Endometrium (tissue), 2 donors: Measurements from ENCODE around the gene IFT57.
"Not testable (repeated sequence)": the region's sequence is repeated elsewhere in the genome, so short reads cannot be mapped to it uniquely, and the experiment has no call there.

Experiments
- FAIRE-seq: peaks from 2 replicates; lab custom pipeline; 2012; peaks lifted over from hg19 to GRCh38; lab: Jason Lieb, UNC
- donor health status: control.
- donor health status: control.

Gene IFT57, protein sequence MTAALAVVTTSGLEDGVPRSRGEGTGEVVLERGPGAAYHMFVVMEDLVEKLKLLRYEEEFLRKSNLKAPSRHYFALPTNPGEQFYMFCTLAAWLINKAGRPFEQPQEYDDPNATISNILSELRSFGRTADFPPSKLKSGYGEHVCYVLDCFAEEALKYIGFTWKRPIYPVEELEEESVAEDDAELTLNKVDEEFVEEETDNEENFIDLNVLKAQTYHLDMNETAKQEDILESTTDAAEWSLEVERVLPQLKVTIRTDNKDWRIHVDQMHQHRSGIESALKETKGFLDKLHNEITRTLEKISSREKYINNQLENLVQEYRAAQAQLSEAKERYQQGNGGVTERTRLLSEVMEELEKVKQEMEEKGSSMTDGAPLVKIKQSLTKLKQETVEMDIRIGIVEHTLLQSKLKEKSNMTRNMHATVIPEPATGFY

GRCh38 chr3:108221911-108222852 is at the start of gene IFT57:
Gene IFT57 (minus strand): TSS chr3:108222424. CDS start chr3:108222322, 102 bp downstream.
- FAIRE-seq, result peak; percentile 82

DNA sequence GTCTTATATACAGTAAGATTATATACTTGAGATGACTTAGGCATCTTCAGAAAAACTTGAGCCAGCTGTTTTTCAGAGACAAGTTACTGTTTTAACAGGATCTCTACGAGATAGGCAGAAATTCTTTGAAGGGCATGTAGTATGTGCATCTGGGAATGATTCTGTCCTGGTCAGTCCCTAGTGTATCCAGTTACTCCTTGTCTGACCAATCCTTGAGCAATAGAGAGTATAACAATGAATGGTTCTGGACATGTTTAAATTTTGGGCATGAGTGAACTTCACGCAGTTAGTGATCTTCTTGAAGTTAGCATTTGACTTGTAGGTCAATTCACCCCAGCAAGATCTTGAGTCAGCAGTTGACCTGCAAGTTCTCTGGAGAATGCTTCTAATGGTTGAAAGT is 49.4 kb upstream of the IFT57 start:
- FAIRE-seq, result no peak

GRCh38 chr3:108268235-108268634 is 46.0 kb upstream of the IFT57 start:
- FAIRE-seq, result not testable (repeated sequence)

DNA sequence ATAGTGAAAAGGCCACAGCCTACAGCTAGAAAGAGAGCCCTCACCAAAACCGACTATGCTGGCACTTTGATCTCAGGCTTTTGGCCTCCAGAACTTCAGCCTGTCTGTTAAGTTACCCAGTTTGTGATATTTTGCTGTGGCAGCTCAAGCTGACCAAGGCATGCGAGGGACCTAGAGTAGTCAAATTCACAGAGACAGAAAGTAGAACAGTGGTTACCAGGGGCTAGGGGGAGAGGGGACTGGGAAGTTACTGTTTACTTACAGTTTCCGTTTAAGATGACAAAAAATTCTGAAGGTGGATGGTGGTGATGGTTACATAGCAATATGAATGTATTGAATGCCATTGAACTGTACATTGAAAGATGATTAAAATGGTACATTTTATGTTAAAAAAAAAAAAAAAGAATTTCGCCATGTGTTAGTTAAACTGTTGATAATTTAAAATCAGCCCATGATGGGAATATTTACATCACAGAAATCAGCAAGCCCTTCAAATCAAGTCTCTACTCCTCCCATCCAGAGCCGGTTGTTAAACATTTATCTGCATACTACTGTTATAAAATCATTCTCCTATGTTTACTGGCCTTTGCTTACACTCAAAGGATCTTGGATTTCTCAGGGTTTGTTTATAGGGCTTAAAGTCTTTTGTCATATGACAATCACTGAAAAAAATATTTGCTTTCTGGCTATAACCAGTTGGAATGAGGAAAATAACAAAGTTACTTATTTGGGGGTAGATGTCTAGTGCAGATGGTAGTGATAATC is 42.5 kb upstream of the IFT57 start:
- FAIRE-seq, result not testable (repeated sequence)

DNA sequence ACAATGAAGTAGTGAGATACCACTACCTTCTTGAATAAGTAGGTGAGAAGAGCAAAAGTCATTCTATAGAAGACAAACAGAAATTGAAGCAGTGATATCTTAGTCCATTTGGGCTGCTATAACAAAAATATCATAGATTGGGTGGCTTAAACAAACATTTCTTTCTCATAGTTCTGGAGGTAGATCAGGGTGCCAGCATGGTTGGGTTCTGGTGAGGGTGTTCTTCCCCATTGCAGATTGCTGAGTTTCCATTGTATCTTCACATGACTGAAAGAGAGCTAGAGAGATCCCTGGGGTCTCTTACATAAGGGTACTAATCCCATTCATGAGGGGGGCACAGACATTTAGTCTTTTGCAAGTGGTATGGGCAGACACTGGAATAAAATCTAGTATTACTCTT is 32.9 kb upstream of the IFT57 start:
- FAIRE-seq, result no peak

- FAIRE-seq, result no peak
Observed at GRCh38 chr3:108251844-108252243, 29.6 kb upstream of the IFT57 start.

GRCh38 chr3:108251265-108251664 is 29.0 kb upstream of the IFT57 start:
- FAIRE-seq, result no peak

DNA sequence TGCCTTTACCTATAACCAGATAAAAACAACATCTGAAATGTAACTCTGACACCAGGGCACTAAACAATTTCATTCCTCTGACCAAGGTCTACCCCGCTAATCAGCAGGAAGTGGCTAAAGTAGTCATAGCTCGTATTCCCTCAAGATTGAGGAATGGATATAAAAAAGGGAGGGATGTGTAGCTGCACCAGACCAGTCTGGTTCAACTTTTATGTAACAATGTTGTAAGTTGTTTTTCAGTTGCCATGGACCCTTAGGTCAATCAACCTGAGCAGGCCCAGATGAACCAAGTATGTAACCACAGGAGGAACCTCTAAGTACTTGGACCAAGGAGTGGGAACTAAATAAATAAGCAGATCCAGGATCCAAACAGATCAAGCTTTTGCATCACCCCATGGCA is 28.4 kb upstream of the IFT57 start:
- FAIRE-seq, result no peak

DNA sequence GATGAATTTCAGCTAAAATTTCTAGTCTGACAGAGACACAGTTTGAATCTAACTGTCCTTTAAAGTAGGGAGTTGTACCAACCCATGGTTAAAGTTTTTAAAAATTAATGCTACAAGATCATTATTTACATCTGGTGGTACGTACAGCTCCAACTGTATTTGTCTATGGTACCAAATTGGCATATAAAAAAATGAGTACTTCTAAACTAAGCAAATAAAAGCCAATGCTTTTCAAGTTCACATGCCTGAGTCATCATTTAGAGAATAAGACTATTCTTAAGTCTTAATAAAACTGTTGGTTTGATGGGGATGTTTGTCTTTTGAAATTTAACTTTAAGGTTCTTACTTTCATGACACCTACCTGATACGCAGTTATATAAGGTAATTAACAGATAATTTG is 21.0 kb upstream of the IFT57 start:
- FAIRE-seq, result no peak

- no peak for FAIRE-seq
Observed at GRCh38 chr3:108242776-108243175, 20.6 kb upstream of the IFT57 start.

GRCh38 chr3:108241721-108242120 is 19.5 kb upstream of the IFT57 start:
- no peak for FAIRE-seq

DNA sequence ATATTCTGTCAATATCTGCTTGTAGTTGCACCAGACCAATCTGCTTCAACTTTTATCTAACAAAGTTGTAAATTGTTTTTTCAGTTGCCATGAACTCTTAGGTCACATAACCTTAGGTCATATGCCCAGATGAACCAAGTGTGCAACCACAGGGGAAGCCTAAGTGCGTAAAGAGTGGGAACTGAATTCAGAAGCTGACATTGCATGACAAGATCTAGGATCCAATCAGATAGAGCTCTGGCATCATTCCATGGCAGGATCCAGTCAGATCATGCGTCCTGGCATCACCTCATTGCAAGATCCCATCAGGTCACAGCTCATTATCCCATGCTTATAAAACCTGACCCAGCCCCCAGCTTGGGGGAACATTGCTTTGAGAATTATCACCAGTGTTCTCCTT is 18.9 kb upstream of the IFT57 start:
- no peak for FAIRE-seq

- FAIRE-seq, result no peak
Observed at GRCh38 chr3:108239082-108239481, 16.9 kb upstream of the IFT57 start.

- no peak for FAIRE-seq
Observed at GRCh38 chr3:108235290-108235689, 13.1 kb upstream of the IFT57 start.

DNA sequence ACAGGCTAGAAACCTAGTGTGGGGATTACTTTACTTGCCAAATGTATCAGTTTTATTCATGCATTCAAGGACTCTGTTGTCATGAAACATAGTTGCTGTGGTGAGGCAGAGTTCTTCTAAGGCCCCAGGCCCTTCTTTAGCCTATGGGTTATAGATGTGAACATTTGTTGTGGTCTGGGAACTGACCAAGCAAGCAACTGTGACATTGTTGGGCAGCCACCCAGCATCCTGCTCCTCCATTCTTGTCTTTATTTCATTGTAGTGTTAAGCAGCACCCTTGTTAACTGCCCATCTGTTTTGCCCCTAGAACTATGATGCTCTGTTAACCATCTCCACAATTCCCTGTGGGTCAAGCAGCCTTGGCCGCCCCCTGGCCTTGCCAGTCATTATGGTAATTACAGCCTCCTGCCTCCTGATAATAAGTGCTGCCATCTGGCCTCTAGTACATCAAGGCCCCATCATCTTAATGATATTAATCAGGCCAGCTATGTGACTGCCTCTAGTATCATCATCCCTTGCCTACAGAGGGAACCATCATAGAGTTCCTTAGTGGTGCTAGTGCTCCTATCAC is 12.2 kb upstream of the IFT57 start:
- FAIRE-seq, result no peak

DNA sequence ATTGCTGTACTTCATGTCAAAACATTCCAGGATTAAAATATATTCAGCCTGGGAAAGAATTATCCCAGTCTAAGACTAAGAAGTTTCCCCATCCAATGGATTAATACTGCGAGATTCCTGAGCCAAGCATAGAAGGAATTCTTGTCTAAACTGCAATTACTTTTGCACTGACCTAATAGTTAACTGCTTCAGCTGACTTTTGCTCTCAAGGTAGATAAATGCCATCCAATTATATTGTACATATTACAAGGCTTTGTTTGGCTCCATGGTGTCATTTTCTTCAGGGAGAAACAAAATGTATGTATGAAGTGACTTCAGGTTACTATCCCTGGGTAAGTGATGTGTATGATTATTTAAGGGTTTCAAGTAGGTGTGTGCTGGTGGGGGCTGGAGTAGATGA is 6.1 kb upstream of the IFT57 start:
- no peak for FAIRE-seq

DNA sequence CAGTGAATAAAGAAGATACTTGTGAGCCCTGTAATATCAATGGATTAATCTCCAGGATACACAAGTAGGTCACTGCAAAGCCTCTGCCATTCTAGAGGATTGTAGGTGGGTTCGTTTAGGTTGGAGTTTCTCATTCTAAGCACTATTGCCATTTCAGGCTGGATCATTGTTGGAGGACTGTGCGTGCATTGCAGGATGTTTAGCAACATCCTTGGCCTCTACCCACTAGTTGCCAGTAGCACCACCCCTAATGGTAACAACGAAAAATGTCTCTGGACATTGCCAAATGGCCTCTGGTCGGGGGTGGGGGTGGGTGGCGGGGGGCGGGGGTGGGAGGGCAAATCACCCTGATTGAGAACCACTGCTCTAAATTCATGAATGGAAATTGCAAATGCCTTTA is 4.9 kb upstream of the IFT57 start:
- FAIRE-seq, result no peak

DNA sequence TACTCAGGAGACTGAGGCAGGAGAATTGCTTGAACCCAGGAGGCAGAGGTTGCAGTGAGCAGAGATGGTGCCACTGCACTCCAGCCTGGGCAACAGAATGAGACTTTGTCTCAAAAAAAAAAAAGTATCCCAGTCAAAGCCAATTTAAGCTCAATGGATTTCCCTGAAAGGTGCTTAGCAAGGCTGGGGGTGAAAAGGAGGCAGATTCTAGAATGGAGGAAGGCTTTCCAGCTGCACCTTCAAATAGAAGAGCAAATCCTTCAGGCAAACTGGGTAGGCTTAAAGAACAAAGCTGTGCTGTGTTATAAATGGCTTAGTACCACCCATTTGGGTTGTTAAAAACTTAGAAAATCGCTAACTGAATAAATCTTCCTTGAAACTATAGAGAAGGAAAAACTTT is 3.0 kb upstream of the IFT57 start:
- no peak for FAIRE-seq

DNA sequence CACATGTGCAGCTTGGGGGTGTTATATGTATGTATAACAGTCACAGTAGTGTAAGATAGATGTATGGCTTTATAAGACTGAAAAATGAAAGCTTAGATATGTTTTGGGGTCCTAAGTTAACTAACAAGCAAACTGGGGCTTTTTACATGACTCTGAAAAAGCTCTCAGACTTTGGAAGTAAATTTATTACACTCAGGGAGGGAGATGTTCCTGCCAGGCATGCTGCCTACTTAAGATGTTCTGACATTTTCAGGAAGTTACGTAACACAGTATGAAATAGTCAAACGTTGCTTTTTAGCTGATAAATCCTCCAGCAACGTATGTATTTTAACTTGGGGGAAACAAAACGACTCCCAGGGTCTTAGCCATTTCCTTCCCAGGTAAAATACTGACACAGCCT is 1.7 kb upstream of the IFT57 start:
- no peak for FAIRE-seq

DNA sequence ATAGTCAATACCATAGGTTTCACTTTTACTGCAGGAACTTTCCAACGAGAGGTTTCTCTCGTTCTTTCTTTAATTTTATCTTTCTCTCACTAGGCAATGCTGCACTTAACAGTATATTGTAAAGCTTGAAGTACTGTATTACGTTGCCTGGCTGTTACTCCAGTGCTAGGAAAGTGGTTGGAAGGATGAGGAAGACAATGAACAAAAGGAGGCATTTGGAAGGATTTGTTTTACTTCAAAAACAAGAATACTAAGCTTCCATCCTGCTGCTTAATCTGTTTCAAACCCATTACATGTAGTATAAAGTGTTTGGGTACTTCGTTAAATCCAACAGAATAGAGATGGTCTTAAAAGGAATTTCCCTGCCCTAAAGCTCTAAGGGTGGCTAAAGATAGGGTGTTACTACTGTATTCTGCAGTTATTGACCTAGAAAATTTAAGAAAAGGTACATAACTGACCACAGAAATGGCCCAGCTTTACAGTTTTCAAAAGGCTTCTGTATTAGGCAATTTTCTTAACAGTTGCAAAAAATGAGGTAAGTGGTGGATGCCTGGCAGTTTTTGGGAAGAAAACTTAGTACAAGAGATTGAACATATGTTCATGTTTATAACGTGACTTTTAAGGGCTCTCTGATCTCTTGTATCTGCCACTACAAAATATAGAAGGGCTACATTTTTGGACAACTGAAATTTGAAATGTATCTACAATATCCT is 785 bp upstream of the IFT57 start:
- FAIRE-seq, result no peak

DNA sequence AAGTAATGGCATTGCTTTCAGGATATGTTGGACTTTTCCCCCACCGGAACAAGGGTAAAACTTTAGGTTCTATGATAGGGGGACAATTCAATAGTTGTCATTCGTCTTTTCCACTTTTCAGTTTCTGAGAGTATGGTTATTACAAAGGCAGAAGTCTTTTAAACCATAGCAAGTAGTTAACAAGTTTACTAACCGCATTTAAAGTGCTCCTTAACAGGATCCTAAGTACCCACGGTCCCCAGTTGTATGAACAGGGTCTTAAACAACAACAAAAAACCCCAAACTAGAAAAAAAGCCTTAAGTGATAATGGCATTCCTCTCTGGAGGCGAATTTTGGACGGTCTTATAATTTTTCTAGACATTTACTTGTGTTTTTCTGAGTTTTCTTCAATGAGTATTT is 831 bp downstream of the IFT57 start:
- no peak for FAIRE-seq
